HepG2 (cell line): ENCODE data around the gene MED13L. TPM values are rescaled to one million over a fixed set of nuclear protein-coding genes. Genes with fewer than 3 reads are reported as not detected.

Source experiments
- ATAC-seq: fragments of 200-7000 bp; cut with Tn5 transposase; 3 replicates; pipeline ENCODE4 v1.9.1; 2020; ENCODE audit warnings: mild to moderate bottlenecking, moderate library complexity
- BruUV-seq: library from RNA; stranded (reverse); fragments of 400-500 nt; replicated peaks from 2 replicates; lab custom pipeline; 2021; lab: Mats Ljungman, UMichigan
- CTCF ChIA-PET: fragments of 300-600 bp; formaldehyde crosslinking; extraction: SDS; loops from one replicate; lab custom pipeline; 2021; ENCODE audit warnings: low total read pairs, inconsistent platforms, low intra/inter-chr PET ratio; lab: Yijun Ruan, JAX
- POLR2A ChIA-PET: fragments of 350-600 bp; sonication (Branson Sonifier 250); formaldehyde crosslinking; loops from one replicate; lab custom pipeline; 2020; ENCODE audit warnings: antibody characterized with exemption, inconsistent platforms; lab: Yijun Ruan, JAX
- DNase-seq: peaks from one replicate; pipeline ENCODE4 v3.0.0-alpha.2; 2015; ENCODE audit warnings: low spot score
- FAIRE-seq: peaks from 3 replicates; lab custom pipeline; 2011; peaks lifted over from hg19 to GRCh38; lab: Jason Lieb, UNC
- H2AFZ ChIP-seq: one replicate; pipeline ENCODE4 v1.6.1; 2011; ENCODE audit warnings: low read length, inconsistent platforms
- H3K27ac ChIP-seq: fragments of 300-600 bp; 3 replicates; pipeline ENCODE4 v1.8.0; 2011; ENCODE audit warnings: mixed run types, mild to moderate bottlenecking, mixed read lengths, low read length, inconsistent platforms; ENCODE audit not compliant: insufficient read depth; ENCODE audit errors: extremely low read length
- H3K27me3 ChIP-seq, 2 experiments: fragments of 200-600 bp in 1 of 2; 2 replicates in 1 of 2; 3 replicates in 1 of 2; pipeline versions ENCODE4 v1.6.0 to v1.8.0; 2011; ENCODE audit warnings: low read length in 2 of 2, mild to moderate bottlenecking in 2 of 2, moderate library complexity in 2 of 2, inconsistent platforms in 1 of 2; ENCODE audit not compliant: insufficient read depth in 2 of 2, control insufficient read depth in 1 of 2
- H3K36me3 ChIP-seq, 2 experiments: fragments of 200-600 bp in 1 of 2; replicated peaks in 1 of 2; 2 replicates in 1 of 2; 3 replicates in 1 of 2; pipeline versions ENCODE4 v1.5.1 to v1.8.0; 2011; ENCODE audit warnings: low read length in 2 of 2, inconsistent platforms in 1 of 2; ENCODE audit not compliant: insufficient read depth in 2 of 2, control insufficient read depth in 1 of 2
- H3K4me1 ChIP-seq: 2 replicates; pipeline ENCODE4 v1.5.1; 2012; ENCODE audit warnings: low read length, inconsistent platforms; ENCODE audit not compliant: insufficient read depth
- H3K4me2 ChIP-seq: 2 replicates; pipeline ENCODE4 v1.6.0; 2011; ENCODE audit warnings: low read depth, low read length, inconsistent platforms
- H3K4me3 ChIP-seq, 3 experiments: fragments of 200-600 bp in 1 of 3; sonication (generic), shearing (Covaris generic) in 1 of 3; replicated peaks in 1 of 3; 2 replicates each; pipeline ENCODE4 v1.5.1; 2011 to 2016; ENCODE audit warnings: low read length in 3 of 3, inconsistent platforms in 2 of 3, low read depth in 2 of 3, mild to moderate bottlenecking in 2 of 3, control low read depth in 1 of 3, mixed read lengths in 1 of 3; ENCODE audit not compliant: insufficient read depth in 1 of 3
- H3K79me2 ChIP-seq: one replicate; pipeline ENCODE4 v1.6.1; 2011; ENCODE audit warnings: low read length, inconsistent platforms; ENCODE audit not compliant: insufficient read depth
- H3K9ac ChIP-seq: 2 replicates; pipeline ENCODE4 v1.6.0; 2011; ENCODE audit warnings: mild to moderate bottlenecking, low read depth, low read length, inconsistent platforms; ENCODE audit not compliant: insufficient read depth
- H3K9me3 ChIP-seq: 2 replicates; pipeline ENCODE4 v1.5.1; 2012; ENCODE audit warnings: mild to moderate bottlenecking, low read length
- H4K20me1 ChIP-seq: 2 replicates; pipeline ENCODE4 v1.6.0; 2011; ENCODE audit warnings: inconsistent platforms, mild to moderate bottlenecking, low read length, moderate library complexity; ENCODE audit not compliant: insufficient read depth
- HMG20B ChIP-seq: conservative IDR thresholded peaks from 2 replicates; pipeline ENCODE4 v1.6.1; 2016; ENCODE audit warnings: missing genetic modification reagents, missing compliant biosample characterization
- PATZ1 ChIP-seq: sonication (generic); formaldehyde crosslinking; IDR thresholded peaks from 2 replicates; pipeline ENCODE4 v1.4.0; 2020; ENCODE audit warnings: missing genetic modification reagents
- PHF8 ChIP-seq: sonication (generic); formaldehyde crosslinking; IDR thresholded peaks from 2 replicates; pipeline ENCODE4 v1.5.0; 2020; ENCODE audit warnings: missing genetic modification reagents
- SUZ12 ChIP-seq: fragments of 150-350 bp; IDR thresholded peaks from 2 replicates; pipeline ENCODE4 v1.6.1; 2014; ENCODE audit warnings: low read depth, low read length
- TMF1 ChIP-seq: sonication (generic); formaldehyde crosslinking; IDR thresholded peaks from 2 replicates; pipeline ENCODE4 v1.8.1; 2022; ENCODE audit warnings: low read depth, missing genetic modification reagents
- ZBTB2 ChIP-seq: sonication (generic); formaldehyde crosslinking; IDR thresholded peaks from 2 replicates; pipeline ENCODE4 v1.8.0; 2022; ENCODE audit warnings: low read depth, missing genetic modification reagents
- ZNF704 ChIP-seq: sonication (generic); formaldehyde crosslinking; IDR thresholded peaks from 2 replicates; pipeline ENCODE4 v1.8.1; 2023; ENCODE audit warnings: mild to moderate bottlenecking, inconsistent platforms, moderate library complexity, missing genetic modification reagents, borderline replicate concordance
- whole genome bisulfite sequencing: methylation state at CpG from one replicate; pipeline ENCODE4 v1.1.6; 2017; ENCODE audit warnings: low lambda C conversion rate; 5-methylcytosine and 5-hydroxymethylcytosine counted together
- in situ Hi-C: cut with HindIII; loops from 2 replicates; pipeline ENCODE4 v1.10.0; 2017; ENCODE audit warnings: low pct_unique_long_range_greater_than_20kb; ENCODE audit not compliant: extremely low pct_ligation_motif_present
- intact Hi-C: fragments of 100-400 bp; cut with micrococcal nuclease; formaldehyde crosslinking; loops from one replicate; pipeline ENCODE4 v1.10.0; 2022; ENCODE audit not compliant: unreplicated experiment
- polyA plus RNA-seq, 8 experiments: library from polyadenylated mRNA; depleted of rRNA in 3 of 8; stranded (reverse) in 7 of 8; unstranded in 1 of 8; fragments of >200 nt; fragmentation: Illumina TruSeq in 4 of 8; extraction: Trizol in 4 of 8; gene quantifications; 2 replicates each; pipeline versions ENCODE4 v1.2.1 to v1.2.3, GENCODE V29; 2011 to 2016; ENCODE audit warnings: low read depth in 4 of 8, missing spikeins in 1 of 8, mixed read lengths in 1 of 8; ENCODE audit not compliant: insufficient read depth in 1 of 8
- total RNA-seq, 5 experiments: library from RNA; depleted of rRNA; stranded (reverse); fragments of >200 nt; fragmentation: Illumina TruSeq; extraction: Trizol; gene quantifications; 2 replicates each; pipeline ENCODE4 v1.2.3, GENCODE V29; 2016; ENCODE audit warnings: low read depth in 1 of 5

The MED13L gene
- total and polyA plus RNA-seq, 2 of the 13 experiments (the other 11 are each of a cell fraction or from before 2014, with no cell fraction given) = 24.8 to 38.9 TPM

GRCh38 chr12:116067892-116068291, 209.6 kb downstream of the MED13L start:
- peaks cover 8% of the 10 kb centered on the region; the same call in 1 of the 2 replicates for H4K20me1 ChIP-seq
- no peaks in the 10 kb centered on the region for H3K27me3 ChIP-seq
- no peak overlapping the region for H3K9ac ChIP-seq
- no peak overlapping the region for H3K4me2 ChIP-seq
- 57% methylated on average over 3 of the region's 3 CpGs for WGBS
- no peaks in the 10 kb centered on the region for H3K36me3 ChIP-seq
- intact Hi-C loops = no loop called here
- no peaks in the 10 kb centered on the region for H3K9me3 ChIP-seq
- H2AFZ ChIP-seq = no peak overlapping the region
- H3K4me1 ChIP-seq = peaks cover 14% of the 10 kb centered on the region
- in situ Hi-C loops = loop anchor here (10.0 kb wide), 1 partner anchor 167 kb away; no protein-coding TSS in a partner anchor
- DNase-seq (peak; percentile 26), ATAC-seq (no peak; the same call in 2 of the 3 replicates), FAIRE-seq (no peak)
- POLR2A ChIA-PET = no interaction called here
- no peak overlapping the region for H3K27ac ChIP-seq
- TF ChIP-seq PHF8 (CRISPR knock-in tag) = no peak
- TF ChIP-seq ZBTB2 (CRISPR knock-in tag) = no peak
- TF ChIP-seq SUZ12 = no peak
- no peak for TF ChIP-seq TMF1 (CRISPR knock-in tag)
- no peak for TF ChIP-seq PATZ1
- TF ChIP-seq HMG20B (CRISPR knock-in tag) = no peak
- TF ChIP-seq ZNF704 (CRISPR knock-in tag) = no peak
- no TSS peak for BruUV-seq
- H3K4me3 ChIP-seq = no peak overlapping the region
- CTCF ChIA-PET = interaction anchor here (2.1 kb wide), 1 partner anchor 168 kb away, joined by 17 read pairs; no protein-coding TSS in a partner anchor
- H3K79me2 ChIP-seq = peaks cover 2% of the 10 kb centered on the region
